Adipose tissue (tissue), 3 donors: ENCODE measurements around the gene MAPK14. TPM values are rescaled to one million over a fixed set of nuclear protein-coding genes. Genes with fewer than 3 reads are reported as not detected.
"Not testable (repeated sequence)": the region's sequence is repeated elsewhere in the genome, so short reads cannot be mapped to it uniquely, and the experiment has no call there.

Source experiments
- H3K27ac ChIP-seq: one replicate; pipeline ENCODE4 v1.5.1; 2013; ENCODE audit warnings: low read depth, low read length
- WGBS, 3 donors: extraction: QIAGEN DNeasy Blood & Tissue Kit; methylation state at CpG; one replicate each; pipeline ENCODE4 v1.1.7; 2013; 5-methylcytosine and 5-hydroxymethylcytosine counted together
- polyA plus RNA-seq, 3 donors: library from polyadenylated mRNA; stranded (reverse); fragments of 200-250 nt; gene quantifications; one replicate each; pipeline ENCODE4 v1.2.3, GENCODE V29; 2013
- donor health status: healthy with polysubstance abuse.
- donor health status: Bipolar disorder and iron deficiency.
- donor health status: healthy.

Gene MAPK14
- polyA plus RNA-seq, 3 donors, result 12.6 to 32.2 (median 31.1) TPM

DNA sequence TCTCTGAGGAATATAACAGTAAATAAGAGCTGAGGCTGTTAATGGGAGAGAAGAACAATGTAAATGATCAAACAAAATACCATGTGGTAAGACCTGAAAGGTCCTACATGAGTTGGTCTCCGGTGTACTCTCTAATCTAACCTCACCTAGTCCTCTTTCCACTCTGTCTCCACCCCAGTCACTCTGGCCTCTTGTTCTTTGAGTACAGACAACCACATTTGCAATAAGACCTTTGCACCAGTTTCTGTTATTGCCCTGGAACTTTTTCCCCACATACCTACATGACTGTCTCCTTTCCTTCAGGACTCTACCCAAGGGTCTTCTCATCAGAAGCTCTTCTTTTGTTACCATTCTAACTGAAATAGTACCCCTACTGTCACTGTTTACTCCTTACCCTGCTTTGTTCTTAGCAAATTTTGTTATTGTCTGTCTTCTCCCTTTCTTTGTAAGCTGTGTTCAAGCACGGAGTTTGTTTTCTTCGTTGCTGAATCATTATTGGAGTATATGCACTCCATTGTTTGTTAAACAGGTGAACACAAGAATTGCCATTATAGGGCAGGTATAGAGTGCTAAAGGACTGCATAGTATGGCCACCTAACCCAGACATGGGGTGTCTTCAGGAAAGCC is 37.3 kb downstream of the MAPK14 start:
- no peak overlapping the region for H3K27ac ChIP-seq
- 71 to 85% (median 81%) methylated on average over 3 of the region's 3 CpGs for WGBS, 3 donors

GRCh38 chr6:36065916-36066315 is 38.3 kb downstream of the MAPK14 start:
- no peak overlapping the region for H3K27ac ChIP-seq

- H3K27ac ChIP-seq, result no peak overlapping the region
- 42 to 89% (median 87%) methylated on average over 2 of the region's 2 CpGs for WGBS, 3 donors
Measured at GRCh38 chr6:36066817-36067216, 39.2 kb downstream of the MAPK14 start.

- WGBS, 3 donors, result 50 to 76% (median 68%) methylated on average over 3 of the region's 3 CpGs
- H3K27ac ChIP-seq, result no peak overlapping the region
Measured at GRCh38 chr6:36067374-36068011, 39.9 kb downstream of the MAPK14 start.

GRCh38 chr6:36068012-36068392 is 40.4 kb downstream of the MAPK14 start:
- no peak overlapping the region for H3K27ac ChIP-seq

DNA sequence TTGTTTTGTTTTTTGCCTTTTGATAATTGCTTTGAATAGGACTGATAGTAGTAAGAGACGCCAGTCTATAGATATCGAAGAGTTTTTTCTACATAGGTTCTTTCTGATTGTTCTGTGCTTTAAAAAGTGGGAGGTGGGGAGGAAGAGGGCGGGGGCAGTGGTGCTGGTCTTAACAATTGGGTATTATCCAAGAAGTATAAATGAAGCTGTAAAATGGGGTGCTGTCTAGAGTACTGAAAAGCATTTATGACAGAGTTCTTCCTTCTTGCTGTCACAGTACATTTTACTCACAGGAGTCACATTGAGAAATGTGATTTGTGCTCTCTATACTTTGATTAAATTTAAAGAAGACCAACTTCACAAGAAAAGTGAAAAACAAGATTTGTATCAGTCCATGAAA is 41.0 kb downstream of the MAPK14 start:
- 68 to 84% (median 81%) methylated on average over 3 of the region's 3 CpGs for WGBS, 3 donors
- no peak overlapping the region for H3K27ac ChIP-seq

DNA sequence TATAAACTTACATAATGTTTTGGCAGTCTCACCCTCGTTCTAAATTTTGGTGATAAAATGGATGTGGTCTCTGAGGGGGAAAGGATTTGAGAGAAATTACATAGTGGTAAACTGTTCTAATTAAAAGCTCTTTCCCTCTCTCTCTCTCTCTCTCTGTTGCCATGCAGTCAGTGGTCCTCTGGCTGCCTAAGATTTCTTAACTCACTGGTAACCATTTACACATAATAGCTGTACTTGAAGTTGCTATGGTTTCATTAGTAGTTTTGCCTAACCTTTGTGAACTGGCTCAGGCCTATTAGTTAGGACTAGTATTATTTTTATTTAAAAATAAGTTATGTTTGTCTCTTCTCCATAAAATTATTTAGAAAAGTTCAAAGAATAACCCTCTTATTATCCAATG is 42.0 kb downstream of the MAPK14 start:
- H3K27ac ChIP-seq, result no peak overlapping the region
- 30 to 49% (median 46%) methylated on average over 1 of the region's 1 CpG for WGBS, 3 donors

DNA sequence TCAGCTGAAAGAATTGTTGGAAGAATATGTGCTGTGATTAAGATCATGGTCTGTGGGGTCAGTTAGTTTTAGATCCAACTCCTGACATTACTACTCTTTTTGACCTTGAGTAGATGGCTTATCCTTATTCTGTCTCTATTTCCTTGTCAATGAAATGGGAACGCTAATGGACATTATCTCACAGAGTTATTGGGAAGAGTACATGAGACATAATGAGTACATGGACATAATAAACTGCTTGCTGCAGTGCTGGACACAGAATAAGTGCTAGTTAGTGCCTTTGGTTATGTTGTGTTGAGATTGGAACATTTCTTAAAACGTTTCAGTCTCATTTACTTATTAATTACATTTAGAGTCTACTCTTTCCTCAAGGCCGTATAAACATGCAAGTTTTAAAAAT is 42.6 kb downstream of the MAPK14 start:
- WGBS, 3 donors, result 54 to 83% (median 82%) methylated on average over 3 of the region's 3 CpGs
- no peak overlapping the region for H3K27ac ChIP-seq

- WGBS, 3 donors, result 88 to 93% (median 93%) methylated on average over 3 of the region's 3 CpGs
- no peak overlapping the region for H3K27ac ChIP-seq
Measured at GRCh38 chr6:36071281-36071680, 43.7 kb downstream of the MAPK14 start.

DNA sequence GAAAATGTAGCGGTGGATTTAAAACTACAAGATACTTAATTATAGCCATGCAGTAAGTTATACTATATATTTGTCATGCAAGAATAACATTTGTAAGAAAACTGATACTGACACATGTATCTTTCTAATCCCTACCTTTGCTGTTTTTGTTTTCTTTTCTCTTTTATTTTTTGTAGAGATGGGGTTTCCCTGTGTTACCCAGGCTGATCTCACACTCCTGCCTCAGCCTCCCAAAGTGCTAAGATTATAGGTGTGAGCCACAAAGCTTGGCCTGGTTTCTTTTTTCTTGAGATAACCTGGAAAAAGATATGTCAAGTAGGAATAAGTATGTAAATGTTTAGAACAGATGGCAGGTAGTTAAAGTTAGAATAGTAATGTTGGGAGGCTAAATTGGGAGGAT is 44.1 kb downstream of the MAPK14 start:
- WGBS, 3 donors, result 96 to 100% (median 100%) methylated on average over 1 of the region's 1 CpG
- no peak overlapping the region for H3K27ac ChIP-seq

DNA sequence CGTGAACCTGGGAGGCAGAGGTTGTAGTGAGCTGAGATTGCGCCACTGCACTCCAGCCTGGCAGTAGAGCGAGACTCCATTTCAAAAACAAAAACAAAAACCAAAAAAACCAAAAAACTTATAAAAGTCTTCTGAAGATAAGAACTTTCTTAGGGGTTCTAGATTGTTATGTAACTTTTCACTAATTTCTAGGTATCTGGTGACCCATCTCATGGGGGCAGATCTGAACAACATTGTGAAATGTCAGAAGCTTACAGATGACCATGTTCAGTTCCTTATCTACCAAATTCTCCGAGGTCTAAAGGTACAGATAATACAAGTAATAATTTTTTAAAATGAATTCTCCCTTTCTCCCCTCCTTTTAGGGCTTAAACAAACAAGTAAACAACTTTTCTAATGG is 45.1 kb downstream of the MAPK14 start:
- no peak overlapping the region for H3K27ac ChIP-seq
- WGBS, 3 donors, result 88 to 95% (median 91%) methylated on average over 4 of the region's 4 CpGs

- no peak overlapping the region for H3K27ac ChIP-seq
Measured at GRCh38 chr6:36073587-36073986, 46.0 kb downstream of the MAPK14 start.

- no peak overlapping the region for H3K27ac ChIP-seq
- 44 to 57% (median 53%) methylated on average over 3 of the region's 3 CpGs for WGBS, 3 donors
Measured at GRCh38 chr6:36075656-36076055, 48.0 kb downstream of the MAPK14 start.

DNA sequence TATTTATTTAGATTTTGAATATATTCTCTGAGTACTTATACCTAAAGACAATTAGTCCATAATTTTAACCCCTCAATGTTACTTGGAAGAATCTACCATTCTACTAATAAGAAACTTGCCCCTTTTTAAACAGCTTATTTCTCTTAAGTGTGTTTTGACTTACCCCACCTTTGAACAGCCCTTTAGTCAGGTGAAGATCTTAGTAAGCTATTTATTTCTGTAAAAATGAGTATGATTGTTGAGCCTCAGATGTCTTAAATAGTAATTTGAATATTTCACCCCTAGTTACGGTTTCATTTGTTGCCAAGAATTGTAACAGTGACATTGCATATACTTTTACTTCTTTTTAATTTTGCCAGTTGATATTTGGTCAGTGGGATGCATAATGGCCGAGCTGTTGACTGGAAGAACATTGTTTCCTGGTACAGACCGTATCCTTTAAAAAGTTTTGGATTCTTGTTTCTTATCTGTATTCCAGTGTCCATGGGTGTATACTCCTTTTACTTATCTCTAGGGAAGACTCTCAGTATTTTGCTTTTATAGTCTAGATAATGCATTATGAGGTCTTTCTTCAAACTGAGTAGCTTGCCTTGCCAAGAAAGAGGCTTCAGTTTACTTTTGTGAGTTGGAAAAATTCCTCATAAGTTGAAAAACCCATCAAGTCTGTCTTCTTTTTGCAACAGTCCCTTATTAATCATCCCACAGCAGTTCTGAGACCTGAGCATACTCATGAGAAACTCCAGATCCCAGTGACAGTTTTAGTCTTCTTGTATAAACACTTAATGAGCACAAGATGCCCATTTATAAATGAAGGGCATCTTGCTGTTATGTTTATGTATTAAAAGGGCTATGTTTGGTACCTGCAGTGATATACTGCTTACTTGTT is 48.8 kb downstream of the MAPK14 start:
- H3K27ac ChIP-seq, result no peak overlapping the region
- WGBS, 3 donors, result 71 to 88% (median 73%) methylated on average over 3 of the region's 3 CpGs

DNA sequence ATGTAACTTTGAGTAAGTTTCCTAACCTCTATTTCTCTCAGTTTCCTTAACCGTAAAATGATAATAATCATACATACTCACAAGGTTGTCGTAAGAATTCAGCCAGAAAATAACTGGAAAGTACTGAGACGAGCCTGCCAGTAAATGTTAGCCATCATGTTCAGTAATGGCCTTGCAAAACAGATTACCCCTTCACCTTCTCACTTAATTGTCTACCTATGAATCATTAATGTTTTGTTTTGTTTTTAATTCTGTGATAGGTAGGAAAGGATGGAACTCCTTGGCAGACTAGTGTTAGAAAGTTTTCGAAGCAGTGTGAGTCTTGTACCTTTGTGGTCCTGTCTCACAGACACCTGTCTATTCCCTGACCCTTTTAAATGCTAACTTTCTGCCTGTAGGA is 50.6 kb downstream of the MAPK14 start:
- no peak overlapping the region for H3K27ac ChIP-seq
- 80 to 87% (median 85%) methylated on average over 4 of the region's 4 CpGs for WGBS, 3 donors

DNA sequence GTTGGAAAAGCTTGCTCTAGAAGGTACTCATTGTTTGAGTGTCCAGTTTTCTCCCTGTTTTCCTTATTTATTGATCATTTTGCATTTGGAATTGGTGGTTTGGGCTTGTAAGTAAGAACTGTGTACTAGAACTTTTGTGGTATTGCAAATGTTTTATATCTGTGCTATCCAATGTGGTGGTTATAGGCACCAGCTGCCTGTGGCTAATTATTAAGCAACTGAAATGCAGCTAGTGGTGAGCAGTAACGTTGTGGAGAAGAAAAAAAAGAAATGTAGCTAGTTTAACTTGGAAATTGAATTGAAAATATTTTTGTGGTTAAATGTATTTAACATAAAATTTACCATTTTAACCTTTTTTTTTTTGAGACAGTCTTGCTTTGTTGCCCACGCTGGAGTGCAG is 52.0 kb downstream of the MAPK14 start:
- 73 to 79% (median 78%) methylated on average over 2 of the region's 2 CpGs for WGBS, 3 donors
- no peak overlapping the region for H3K27ac ChIP-seq

- WGBS, 3 donors, result 95 to 100% (median 98%) methylated on average over 1 of the region's 1 CpG
- H3K27ac ChIP-seq, result no peak overlapping the region
Measured at GRCh38 chr6:36082318-36082717, 54.7 kb downstream of the MAPK14 start.

GRCh38 chr6:36083446-36083845 is 55.8 kb downstream of the MAPK14 start:
- 62 to 91% (median 76%) methylated on average over 2 to 3 of the region's 3 CpGs for WGBS, 3 donors
- H3K27ac ChIP-seq, result no peak overlapping the region

DNA sequence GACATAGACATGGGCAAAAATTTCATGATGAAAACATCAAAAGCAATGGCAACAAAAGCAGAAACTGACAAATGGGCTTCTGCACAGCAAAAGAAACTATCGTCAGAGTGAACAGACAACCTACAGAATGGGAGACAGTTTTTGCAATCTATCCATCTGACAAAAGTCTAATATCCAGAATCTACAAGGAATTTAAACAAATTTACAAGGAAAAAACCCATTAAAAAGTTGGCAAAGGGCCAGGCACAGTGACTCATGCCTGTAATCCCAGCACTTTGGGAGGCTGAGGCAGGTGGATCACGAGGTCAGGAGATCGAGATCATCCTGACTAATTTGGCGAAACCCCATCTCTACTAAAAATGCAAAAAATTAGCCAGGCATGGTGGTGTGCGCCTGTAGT is 60.6 kb downstream of the MAPK14 start:
- H3K27ac ChIP-seq, result not testable (repeated sequence)
- WGBS, 3 donors, result 87 to 92% (median 88%) methylated on average over 5 of the region's 5 CpGs

DNA sequence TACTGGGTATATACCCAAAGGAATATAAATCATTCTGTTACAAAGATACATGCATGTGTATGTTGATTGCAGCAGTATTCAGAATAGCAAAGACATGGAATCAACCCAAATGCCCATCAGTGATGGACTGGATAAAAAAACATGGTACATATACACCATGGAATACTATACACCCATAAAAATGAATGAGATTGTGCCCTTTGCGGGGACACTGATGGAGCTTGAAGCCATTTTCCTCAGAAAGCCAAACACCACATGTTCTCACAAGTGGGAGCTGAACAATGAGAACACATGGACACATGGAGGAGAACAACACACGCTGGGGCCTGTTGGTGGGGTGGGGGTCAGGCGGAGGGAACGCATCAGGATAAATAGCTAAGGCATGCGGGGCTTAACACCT is 61.4 kb downstream of the MAPK14 start:
- H3K27ac ChIP-seq, result no peak overlapping the region
- 93 to 97% (median 95%) methylated on average over 5 of the region's 5 CpGs for WGBS, 3 donors
